ENCODE results near the gene DLG2.
"Not testable (repeated sequence)": the region's sequence is repeated elsewhere in the genome, so short reads cannot be mapped to it uniquely, and the experiment has no call there.

DLG2 gene

DNA sequence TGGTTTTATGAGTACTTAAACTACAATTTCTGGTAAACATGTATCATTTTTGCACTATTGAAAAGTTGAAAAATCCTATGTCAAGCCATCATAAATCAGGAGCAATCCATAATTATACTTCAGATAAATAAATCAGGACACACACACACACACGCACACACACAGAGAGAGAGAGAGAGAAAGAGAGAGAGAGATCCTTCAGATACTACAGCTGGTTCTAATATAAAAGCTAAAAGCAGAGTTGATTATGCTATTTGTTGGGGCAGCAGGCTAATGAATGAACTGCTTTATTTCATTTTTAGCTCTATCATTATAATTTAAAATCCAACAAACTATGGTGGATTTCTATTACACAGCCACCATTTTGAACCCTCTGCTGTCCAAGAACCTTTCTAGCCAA is 2018.6 kb downstream of the DLG2 start:
- no peak overlapping the region for H3K27ac ChIP-seq
- POLR2A ChIA-PET (ENCODE audit: low non-redundant PET) = no interaction called here
- TF ChIP-seq, protein P1, sequence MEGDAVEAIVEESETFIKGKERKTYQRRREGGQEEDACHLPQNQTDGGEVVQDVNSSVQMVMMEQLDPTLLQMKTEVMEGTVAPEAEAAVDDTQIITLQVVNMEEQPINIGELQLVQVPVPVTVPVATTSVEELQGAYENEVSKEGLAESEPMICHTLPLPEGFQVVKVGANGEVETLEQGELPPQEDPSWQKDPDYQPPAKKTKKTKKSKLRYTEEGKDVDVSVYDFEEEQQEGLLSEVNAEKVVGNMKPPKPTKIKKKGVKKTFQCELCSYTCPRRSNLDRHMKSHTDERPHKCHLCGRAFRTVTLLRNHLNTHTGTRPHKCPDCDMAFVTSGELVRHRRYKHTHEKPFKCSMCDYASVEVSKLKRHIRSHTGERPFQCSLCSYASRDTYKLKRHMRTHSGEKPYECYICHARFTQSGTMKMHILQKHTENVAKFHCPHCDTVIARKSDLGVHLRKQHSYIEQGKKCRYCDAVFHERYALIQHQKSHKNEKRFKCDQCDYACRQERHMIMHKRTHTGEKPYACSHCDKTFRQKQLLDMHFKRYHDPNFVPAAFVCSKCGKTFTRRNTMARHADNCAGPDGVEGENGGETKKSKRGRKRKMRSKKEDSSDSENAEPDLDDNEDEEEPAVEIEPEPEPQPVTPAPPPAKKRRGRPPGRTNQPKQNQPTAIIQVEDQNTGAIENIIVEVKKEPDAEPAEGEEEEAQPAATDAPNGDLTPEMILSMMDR (conservative IDR thresholded peaks at IDR 0.05; ENCODE audit: low read depth) = no peak
- CTCF ChIA-PET = no interaction called here
- no peak for DNase-seq (ENCODE audit: low spot score)

DNA sequence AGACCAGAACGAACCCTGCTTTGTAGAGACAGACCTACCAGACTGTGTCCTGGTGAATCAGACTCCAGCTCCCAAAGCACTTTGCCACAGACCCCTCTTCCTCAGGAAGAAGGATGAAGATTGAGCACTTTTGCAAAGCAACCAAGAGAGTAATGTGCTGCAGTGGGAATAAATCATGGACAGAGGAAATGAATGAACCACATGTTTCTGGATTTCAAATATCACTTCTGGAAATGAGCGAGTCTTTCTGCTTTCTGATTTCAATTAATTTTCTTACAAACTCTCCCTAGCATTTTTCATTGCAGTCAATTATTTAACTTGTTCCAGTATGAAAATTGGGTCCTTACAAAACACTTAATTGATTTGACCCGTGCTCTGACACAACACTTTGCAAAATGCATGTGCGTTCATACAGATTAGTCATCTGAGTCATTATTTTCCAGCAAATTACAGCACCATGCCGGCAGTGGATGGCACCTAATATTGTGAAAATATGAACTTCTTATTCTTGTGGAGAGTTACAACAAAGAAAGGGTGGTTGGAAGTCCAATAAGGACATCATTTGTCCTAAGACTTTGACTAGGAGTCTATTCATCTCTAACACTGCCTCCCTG is 2025.1 kb downstream of the DLG2 start:
- no peak overlapping the region for H3K27ac ChIP-seq
- ChIA-PET POLR2A (ENCODE audit: low non-redundant PET) (no interaction called here), CTCF (no interaction called here)
- TF ChIP-seq, protein P1 (conservative IDR thresholded peaks at IDR 0.05; ENCODE audit: low read depth) = no peak
- no peak for DNase-seq (ENCODE audit: low spot score)

DNA sequence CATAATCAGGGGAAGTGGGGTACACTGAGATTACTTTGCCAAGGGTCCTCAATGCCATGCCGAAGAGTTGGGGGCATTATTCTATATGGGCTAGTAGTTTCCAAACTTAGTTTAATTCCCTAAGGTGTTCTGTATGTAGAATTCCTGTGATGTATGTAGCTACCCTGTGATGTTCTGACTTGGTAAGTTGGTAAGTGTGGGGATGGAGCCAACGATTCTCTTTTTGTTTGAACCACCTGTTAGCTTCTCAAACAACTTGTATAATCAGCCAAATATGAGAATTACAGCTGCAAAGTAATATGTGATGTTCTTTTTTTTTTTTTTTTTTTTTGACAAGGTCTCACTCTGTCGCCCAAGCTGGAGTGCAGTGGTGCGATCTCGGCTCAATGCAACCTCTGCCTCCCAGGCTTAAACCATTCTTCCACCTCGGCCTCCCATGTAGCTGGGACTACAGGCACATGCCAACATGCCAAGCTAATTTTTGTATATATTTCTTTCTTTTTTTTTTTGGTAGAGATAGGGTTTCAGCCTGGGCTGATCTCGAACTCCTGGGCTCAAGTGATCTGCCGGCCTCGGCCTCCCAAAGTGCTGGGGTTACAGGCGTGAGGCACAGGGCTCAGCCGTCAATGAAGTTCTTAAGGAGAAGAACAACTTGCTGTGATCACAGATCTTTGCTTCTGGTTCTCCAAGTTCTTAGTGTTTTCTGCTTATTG is 2025.8 kb downstream of the DLG2 start:
- H3K27ac ChIP-seq = no peak overlapping the region
- POLR2A ChIA-PET (ENCODE audit: low non-redundant PET) = no interaction called here
- CTCF ChIA-PET = interaction anchor here (0.5 to 0.7 kb wide), 2 partner anchors 137 to 1888 kb away, joined by 3 read pairs; no protein-coding TSS in a partner anchor

DNA sequence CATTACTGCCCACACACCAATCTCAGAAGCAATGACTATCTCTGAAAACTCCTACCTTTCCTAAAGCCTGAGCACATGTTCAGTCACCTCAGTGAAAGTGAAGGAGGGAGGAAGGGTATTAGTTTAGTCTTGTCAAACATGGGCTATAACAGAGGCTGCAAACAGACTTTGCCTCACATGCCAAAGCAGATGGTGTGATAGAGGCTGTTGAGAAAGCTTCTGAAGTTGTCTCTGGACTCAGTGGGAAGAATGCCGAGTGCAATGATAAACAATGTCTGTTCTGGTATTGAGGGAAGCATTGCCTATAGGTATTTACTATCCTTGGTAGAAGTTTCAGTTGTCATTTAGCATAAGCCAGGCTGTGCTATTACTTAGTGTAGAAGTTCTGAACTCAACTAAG is 2026.5 kb downstream of the DLG2 start:
- DNase-seq (ENCODE audit: low spot score) = no peak
- H3K27ac ChIP-seq = no peak overlapping the region
- POLR2A ChIA-PET (ENCODE audit: low non-redundant PET) = no interaction called here
- CTCF ChIA-PET = no interaction called here
- TF ChIP-seq, protein P1 (conservative IDR thresholded peaks at IDR 0.05; ENCODE audit: low read depth) = no peak

More for the DNA sequence above, 2025.8 kb downstream of the DLG2 start:
- TF ChIP-seq, protein P1 (conservative IDR thresholded peaks at IDR 0.05; ENCODE audit: low read depth) = no peak
- DNase-seq (ENCODE audit: low spot score) = no peak

DNA sequence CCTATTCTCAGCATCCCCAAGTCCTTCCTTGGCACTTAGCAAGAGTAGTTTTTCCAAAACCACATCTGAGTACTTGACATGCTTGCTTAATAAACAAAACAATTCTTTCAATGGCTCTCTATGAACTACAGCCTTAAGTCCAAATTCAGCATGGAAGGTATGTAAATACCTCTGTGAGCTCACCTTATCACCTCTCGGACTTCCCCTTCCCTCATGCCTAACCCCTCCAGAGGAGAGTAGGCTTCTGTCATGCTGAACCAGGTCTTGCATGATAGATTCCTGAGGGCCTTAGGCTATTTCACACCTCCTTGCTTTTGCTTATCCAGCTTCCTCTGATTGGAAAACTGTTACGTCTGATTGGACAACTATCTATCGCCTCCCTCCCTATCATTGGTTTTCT is 2028.1 kb downstream of the DLG2 start:
- ChIA-PET POLR2A (ENCODE audit: low non-redundant PET) (no interaction called here), CTCF (no interaction called here)
- no peak overlapping the region for H3K27ac ChIP-seq
- DNase-seq (ENCODE audit: low spot score) = no peak
- TF ChIP-seq, protein P1 (conservative IDR thresholded peaks at IDR 0.05; ENCODE audit: low read depth) = no peak

DNA sequence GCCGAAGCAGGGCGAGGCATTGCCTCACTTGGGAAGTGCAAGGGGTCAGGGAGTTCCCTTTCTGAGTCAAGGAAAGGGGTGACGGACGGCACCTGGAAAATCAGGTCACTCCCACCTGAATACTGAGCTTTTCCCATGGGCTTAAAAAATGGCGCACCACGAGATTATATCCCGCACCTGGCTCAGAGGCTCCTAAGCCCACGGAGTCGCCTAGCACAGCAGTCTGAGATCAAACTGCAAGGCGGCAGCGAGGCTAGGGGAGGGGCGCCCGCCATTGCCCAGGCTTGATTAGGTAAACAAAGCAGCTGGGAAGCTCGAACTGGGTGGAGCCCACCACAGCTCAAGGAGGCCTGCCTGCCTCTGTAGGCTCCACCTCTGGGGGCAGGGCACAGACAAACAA is 2039.3 kb downstream of the DLG2 start:
- CTCF ChIA-PET = interaction anchor here (0.6 kb wide), 1 partner anchor 278 kb away, joined by 3 read pairs; no protein-coding TSS in a partner anchor

DNA sequence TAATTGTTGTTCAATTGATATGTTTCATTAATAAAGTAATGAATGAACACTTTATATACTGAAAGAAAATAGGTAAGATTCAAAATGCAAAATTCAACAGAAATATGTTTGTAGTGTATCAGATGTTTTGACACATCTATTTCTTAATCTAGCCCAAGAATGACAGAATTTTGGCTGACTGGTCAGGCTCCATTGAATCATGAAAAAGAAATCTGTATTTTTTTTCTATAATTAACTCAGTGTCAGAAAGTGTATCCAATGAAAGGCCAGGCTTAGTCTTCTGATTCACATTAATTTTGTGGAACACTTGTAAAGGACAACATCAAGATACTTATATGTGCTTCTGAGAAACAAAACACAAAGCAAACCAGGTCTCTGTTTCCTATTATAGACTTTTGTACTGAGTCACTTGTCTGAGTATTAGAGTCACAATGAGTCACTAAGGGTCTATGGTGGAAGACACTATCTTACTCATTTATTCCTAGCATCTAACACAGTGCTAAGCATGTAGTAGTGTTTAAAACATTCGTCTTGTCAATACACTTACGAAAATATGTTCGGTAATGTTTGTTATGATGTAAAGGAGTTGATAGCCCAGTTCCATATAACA is 2043.3 kb downstream of the DLG2 start:
- no peak overlapping the region for H3K27ac ChIP-seq
- peak; percentile 17 for DNase-seq (ENCODE audit: low spot score)
- ChIA-PET CTCF (no interaction called here), POLR2A (ENCODE audit: low non-redundant PET) (no interaction called here)
- TF ChIP-seq, protein P1 (conservative IDR thresholded peaks at IDR 0.05; ENCODE audit: low read depth) = no peak

More for the DNA sequence above, 2039.3 kb downstream of the DLG2 start:
- H3K27ac ChIP-seq; DNase-seq (ENCODE audit: low spot score); POLR2A ChIA-PET (ENCODE audit: low non-redundant PET): not testable (repeated sequence)
